BJ (cell line): Measurements from ENCODE around the gene PDHB. TPM values are rescaled to one million over a fixed set of nuclear protein-coding genes. Genes with fewer than 3 reads are reported as not detected.

Source experiments
- CTCF ChIA-PET: fragments of 350-600 bp; formaldehyde crosslinking; extraction: SDS; loops from one replicate; lab custom pipeline; 2021; ENCODE audit warnings: antibody characterized with exemption, inconsistent platforms; lab: Yijun Ruan, JAX
- POLR2A ChIA-PET: fragments of 300-600 bp; sonication (Branson Sonifier 250); formaldehyde crosslinking; extraction: SDS; loops from one replicate; lab custom pipeline; 2021; ENCODE audit warnings: antibody characterized with exemption; lab: Charles Lee
- DNase-seq: peaks from one replicate; pipeline ENCODE4 v3.0.0-alpha.2; 2011; ENCODE audit warnings: low read depth
- H3K27me3 ChIP-seq: 2 replicates; pipeline ENCODE4 v1.6.0; 2011; ENCODE audit warnings: low read length; ENCODE audit not compliant: control insufficient read depth, insufficient read depth
- H3K36me3 ChIP-seq: 2 replicates; pipeline ENCODE4 v1.5.1; 2011; ENCODE audit warnings: low read length; ENCODE audit not compliant: control insufficient read depth, insufficient read depth
- H3K4me3 ChIP-seq: 2 replicates; pipeline ENCODE4 v1.5.1; 2011; ENCODE audit warnings: low read depth, mild to moderate bottlenecking, control low read depth, low read length
- polyA plus RNA-seq: library from polyadenylated mRNA; depleted of rRNA; stranded (reverse); fragments of >200 nt; gene quantifications from 2 replicates; pipeline ENCODE4 v1.2.3, GENCODE V29; 2011
- TF ChIP-seq, protein P1 (sequence below): IDR thresholded peaks from 2 replicates; pipeline ENCODE4 v1.5.1; 2011; ENCODE audit warnings: low read depth, mild to moderate bottlenecking, control low read depth, inconsistent platforms, low read length, moderate library complexity; ENCODE audit not compliant: insufficient read depth

PDHB gene
- polyA plus RNA-seq, 1 experiment, result 86.1 TPM

DNA sequence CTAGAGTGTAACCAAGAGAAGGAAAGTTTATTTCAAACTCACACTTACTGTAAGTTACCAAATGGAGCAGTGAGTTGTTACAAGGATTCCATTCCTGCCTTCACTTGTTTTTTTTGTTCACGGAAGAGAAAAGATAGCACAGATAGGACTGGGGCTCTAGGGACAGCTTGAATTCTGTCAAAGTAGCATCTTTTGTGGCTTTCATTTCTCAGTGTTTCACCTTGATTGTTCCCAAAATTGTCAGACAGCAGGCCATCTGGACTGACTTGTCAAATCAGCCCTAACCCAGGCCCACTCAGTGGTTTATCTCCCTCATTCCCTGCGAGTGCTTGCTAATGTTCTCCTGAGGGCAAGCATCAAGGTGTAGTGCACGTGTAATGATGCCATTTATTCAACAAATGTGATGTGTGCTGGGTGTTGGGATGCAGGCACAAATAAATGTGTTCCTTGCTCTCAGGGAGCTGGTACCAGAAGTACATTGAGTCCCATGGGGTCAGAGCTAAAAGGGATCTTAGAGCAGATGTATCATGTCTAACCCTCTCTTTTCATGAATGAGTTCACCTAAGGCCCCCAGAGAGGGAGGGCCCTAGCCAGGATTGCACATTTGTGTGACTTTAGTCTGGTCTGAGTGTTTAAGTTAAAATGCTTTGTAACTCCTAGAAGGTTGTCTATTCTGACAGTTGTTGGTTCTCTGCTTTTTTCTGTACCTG lies 49.1 kb downstream of the PDHB start:
- TF ChIP-seq, protein P1, sequence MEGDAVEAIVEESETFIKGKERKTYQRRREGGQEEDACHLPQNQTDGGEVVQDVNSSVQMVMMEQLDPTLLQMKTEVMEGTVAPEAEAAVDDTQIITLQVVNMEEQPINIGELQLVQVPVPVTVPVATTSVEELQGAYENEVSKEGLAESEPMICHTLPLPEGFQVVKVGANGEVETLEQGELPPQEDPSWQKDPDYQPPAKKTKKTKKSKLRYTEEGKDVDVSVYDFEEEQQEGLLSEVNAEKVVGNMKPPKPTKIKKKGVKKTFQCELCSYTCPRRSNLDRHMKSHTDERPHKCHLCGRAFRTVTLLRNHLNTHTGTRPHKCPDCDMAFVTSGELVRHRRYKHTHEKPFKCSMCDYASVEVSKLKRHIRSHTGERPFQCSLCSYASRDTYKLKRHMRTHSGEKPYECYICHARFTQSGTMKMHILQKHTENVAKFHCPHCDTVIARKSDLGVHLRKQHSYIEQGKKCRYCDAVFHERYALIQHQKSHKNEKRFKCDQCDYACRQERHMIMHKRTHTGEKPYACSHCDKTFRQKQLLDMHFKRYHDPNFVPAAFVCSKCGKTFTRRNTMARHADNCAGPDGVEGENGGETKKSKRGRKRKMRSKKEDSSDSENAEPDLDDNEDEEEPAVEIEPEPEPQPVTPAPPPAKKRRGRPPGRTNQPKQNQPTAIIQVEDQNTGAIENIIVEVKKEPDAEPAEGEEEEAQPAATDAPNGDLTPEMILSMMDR, result no peak
- Histone ChIP-seq H3K27me3 (no peaks in the 10 kb centered on the region), H3K36me3 (no peaks in the 10 kb centered on the region), H3K4me3 (no peak overlapping the region)
- DNase-seq, result no peak
- POLR2A ChIA-PET, result no interaction called here
- CTCF ChIA-PET, result interaction anchor here (0.5 to 1.2 kb wide), 5 partner anchors 8 to 1214 kb away, joined by 3 to 4 read pairs (median 3); no protein-coding TSS in a partner anchor

GRCh38 chr3:58383904-58384303 lies 49.7 kb downstream of the PDHB start:
- peak; percentile 99 for DNase-seq
- CTCF ChIA-PET, result interaction anchor here (0.9 to 1.2 kb wide), 4 partner anchors 8 to 80 kb away, joined by 3 to 4 read pairs (median 3); no protein-coding TSS in a partner anchor
- Histone ChIP-seq H3K27me3 (no peaks in the 10 kb centered on the region), H3K4me3 (no peak overlapping the region), H3K36me3 (no peaks in the 10 kb centered on the region)
- TF ChIP-seq, protein P1, result no peak
- POLR2A ChIA-PET, result no interaction called here

DNA sequence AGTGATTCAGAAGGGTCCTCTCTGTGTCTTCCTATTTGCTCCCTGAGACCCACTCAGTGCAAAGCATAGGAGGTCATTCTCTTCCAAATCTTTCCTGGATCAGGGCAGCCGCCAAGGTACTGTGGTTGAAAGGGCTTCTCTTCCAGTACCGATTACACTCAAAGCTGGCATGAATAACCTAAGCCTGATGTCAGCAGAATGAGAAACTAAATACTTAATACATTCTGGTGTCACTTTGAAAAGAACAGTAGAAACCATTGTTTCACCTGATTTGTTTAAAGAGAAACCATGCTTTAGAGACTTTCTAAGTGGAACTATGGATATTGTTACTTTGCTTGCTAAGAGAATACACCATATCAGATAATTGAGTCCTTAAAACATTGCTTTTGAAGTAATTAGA lies 50.2 kb downstream of the PDHB start:
- no peaks in the 10 kb centered on the region for H3K36me3 ChIP-seq
- H3K4me3 ChIP-seq, result no peak overlapping the region
- DNase-seq, result no peak
- no peaks in the 10 kb centered on the region for H3K27me3 ChIP-seq
- TF ChIP-seq, protein P1, result no peak
- CTCF ChIA-PET, result interaction anchor here (0.9 to 1.2 kb wide), 4 partner anchors 9 to 80 kb away, joined by 3 to 4 read pairs (median 3); no protein-coding TSS in a partner anchor
- POLR2A ChIA-PET, result no interaction called here

- POLR2A ChIA-PET, result no interaction called here
These were observed 54.1 kb downstream of the PDHB start for GRCh38 chr3:58379351-58380073.

More at GRCh38 chr3:58379351-58380073, 54.1 kb downstream of the PDHB start:
- DNase-seq, result no peak
- Histone ChIP-seq H3K4me3 (no peak overlapping the region), H3K36me3 (no peaks in the 10 kb centered on the region; the same call in 1 of the 2 replicates), H3K27me3 (no peaks in the 10 kb centered on the region)
- CTCF ChIA-PET, result no interaction called here
- TF ChIP-seq, protein P1, result no peak
